Fibroblast of skin of abdomen (primary cell): ENCODE measurements around the gene ZFYVE1.
A peak's percentile ranks its signal among the peaks of the same experiment; 100 is the strongest.
"Not testable (repeated sequence)": the region's sequence is repeated elsewhere in the genome, so short reads cannot be mapped to it uniquely, and the experiment has no call there.

ENCODE experiments used
- DNase-seq: peaks from one replicate; pipeline ENCODE4 v3.0.0-alpha.2; 2013

The ZFYVE1 gene

GRCh38 chr14:73004641-73005040 is 22.3 kb downstream of the ZFYVE1 start:
- not testable (repeated sequence) for DNase-seq

GRCh38 chr14:73003681-73004080 is 23.2 kb downstream of the ZFYVE1 start:
- no peak for DNase-seq

GRCh38 chr14:73000073-73000472 is 26.8 kb downstream of the ZFYVE1 start:
- DNase-seq = no peak

DNA sequence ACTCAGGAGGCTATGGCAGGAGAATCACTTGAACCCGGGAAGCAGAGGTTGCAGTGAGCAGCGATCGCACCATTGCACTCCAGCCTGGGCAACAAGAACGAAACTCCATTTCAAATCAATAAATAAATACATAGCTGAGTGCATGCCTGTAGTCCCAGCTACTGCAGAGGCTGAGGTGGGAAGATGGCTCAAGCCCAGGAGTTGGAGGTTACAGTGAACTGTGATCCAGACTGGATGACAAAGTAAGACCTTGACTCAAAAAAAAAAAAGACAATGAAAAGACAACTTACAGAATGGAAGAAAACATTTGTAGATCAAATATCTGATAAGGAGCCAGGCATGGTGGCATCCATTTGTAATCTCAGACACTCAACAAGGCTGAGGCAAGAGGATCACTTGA is 27.6 kb downstream of the ZFYVE1 start:
- DNase-seq = no peak

DNA sequence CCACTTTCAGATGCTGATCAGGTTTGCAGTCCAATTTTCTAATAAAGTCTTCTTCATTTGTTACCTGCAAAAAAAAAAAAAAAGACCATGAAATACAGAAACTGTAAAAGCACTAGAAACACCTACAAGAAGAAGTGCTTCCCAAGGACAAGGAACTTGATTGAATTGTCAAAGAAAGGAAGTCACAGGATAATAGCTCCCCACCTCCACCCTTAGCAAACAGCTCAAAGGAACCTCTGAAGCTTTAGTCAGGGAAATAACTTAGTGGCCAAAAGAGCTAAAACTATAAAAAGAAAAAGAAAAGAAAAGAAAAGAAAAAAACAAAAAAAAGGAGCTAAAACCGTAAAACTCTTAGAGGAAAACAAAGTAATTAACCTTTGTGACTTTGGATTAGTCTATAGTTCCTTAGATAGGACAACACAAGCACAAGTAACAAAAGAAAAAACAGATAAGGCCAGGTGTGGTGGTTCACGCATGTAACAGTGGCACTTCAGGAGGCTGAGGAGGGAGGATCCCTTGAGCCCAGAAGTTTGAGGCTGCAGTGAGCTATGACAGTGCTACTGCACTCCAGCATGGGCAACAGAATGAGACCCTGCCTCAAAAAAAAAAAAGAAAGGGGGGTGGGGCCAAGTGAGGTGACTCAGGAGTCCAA is 28.5 kb downstream of the ZFYVE1 start:
- DNase-seq = no peak

DNA sequence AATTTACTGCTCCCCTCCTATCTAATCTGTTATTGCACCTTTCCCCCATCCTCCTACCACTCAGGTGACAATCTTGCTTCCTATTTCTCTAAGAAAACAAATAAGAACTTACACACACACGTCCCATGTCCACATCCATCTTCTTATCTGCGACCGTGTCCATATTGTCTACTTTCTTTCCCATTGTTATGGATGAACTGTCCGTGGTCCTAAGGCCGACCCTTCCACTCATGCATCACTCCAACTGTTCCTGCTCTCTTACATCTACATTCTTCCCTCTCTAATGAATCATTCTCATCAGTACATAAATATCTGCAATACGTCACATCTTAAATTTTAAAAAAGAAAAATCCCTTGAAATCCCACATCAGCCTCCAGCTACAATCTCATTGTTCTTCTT is 30.0 kb downstream of the ZFYVE1 start:
- no peak for DNase-seq

- DNase-seq = no peak
These were observed 36.7 kb downstream of the ZFYVE1 start for GRCh38 chr14:72990171-72990570.

GRCh38 chr14:72986857-72987256 is 40.0 kb downstream of the ZFYVE1 start:
- no peak for DNase-seq

DNA sequence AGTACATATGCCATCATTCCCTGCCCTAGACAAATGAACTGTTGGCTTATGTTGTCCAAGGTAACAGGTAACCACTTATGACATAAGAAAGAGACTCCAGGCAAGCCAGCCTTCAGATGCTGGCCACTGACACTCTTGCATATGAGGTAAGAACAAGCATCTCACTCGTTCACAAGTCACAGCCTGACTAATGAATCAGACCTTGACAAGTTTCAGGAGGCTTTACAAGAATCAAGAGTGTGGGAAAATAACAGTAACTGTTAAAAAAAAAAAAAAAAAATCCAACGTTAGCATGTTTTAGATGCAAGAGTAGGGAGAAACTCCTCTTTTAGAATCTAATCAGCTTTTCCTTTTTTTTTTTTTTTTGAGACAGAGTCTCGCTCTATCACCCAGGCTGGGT is 40.7 kb downstream of the ZFYVE1 start:
- no peak for DNase-seq

- peak; percentile 10 for DNase-seq
These were observed 44.7 kb downstream of the ZFYVE1 start for GRCh38 chr14:72982146-72982708.

DNA sequence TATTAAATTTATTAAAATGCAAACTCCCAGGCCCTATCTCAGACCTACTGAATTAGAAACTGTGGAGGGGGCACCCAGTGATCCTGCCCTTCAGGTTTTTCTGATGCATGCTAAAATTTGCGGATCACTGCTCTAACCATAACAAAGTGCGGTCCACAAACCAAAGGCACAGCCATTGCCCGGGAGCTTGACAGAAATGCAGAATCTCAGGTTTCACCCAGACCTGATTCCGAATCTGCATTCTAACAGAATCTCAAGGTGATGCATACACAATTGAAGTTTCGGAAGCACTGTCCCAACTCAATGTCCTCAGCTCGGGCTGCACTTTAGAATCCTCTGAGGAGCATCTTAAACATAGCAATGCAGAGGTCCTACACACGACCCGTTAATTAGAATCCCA is 46.0 kb downstream of the ZFYVE1 start:
- no peak for DNase-seq

DNA sequence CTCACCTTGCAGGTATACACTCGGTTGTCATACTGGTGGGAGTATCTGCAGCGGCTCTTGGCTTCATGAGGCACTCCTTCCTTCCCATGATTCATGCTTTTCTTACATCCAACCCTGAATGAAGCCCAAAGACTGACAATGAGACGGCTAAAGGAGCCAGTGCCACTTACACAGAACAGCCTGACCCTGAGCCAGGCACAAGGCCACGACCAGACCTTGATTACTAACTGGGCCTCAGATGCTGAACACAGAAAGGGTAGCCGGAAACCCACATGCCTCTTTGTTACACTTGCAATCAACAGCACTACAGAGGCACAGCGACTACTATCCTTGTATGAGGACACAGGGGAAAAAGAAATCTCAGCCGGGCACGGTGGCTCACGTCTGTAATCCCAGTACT is 48.0 kb downstream of the ZFYVE1 start:
- DNase-seq = no peak

GRCh38 chr14:72975770-72976169 is 51.1 kb downstream of the ZFYVE1 start:
- DNase-seq = no peak

DNA sequence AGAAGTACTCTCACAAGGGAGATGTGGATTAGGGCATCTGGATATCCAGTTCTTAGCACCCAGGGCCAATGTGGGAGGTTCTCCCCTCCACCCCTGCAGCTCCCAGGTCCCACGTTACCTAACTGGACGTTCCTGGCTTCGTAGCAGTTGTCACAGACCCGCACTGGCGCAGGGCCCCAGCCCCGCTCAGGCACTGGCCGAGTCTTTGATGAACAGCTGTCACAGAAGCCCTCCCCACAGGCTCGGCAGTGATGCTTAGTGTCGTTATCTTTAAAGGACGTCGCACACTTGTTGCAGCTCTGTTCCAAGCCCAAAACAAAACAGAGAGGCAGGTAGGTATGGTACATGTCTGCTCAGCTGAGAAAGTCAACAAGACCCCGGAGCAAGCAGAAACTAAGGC is 52.2 kb downstream of the ZFYVE1 start:
- DNase-seq = no peak

DNA sequence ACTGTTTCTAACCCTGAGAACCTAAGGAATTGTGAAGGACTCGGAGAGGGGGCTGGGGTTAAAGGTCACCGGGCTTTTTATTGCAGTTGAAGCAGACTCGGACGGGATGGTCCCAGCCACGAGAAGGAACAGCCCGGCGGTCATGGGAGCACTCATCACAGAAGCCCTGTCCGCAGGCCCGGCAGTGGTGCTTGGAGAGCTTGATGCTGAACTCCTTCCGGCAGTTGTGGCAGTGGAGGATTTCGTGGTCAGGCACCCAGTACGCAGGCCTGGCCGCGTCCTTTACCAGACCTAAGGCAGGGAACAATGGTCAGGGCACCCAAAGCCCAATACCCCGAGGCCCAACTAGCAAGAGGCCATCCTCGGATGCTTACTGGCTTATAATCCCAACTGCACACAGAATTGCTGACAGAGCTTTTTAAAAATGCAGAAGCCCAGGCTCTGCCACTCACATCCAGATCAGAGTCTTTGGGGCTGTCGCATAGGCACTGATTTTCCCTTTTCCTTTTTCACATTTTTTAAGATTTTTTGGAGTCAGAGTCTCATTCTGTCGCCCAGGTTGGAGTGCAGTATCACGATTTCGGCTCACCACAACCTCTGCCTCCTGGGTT is 56.0 kb downstream of the ZFYVE1 start:
- no peak for DNase-seq

GRCh38 chr14:72970058-72970630 is 56.8 kb downstream of the ZFYVE1 start:
- no peak for DNase-seq

DNA sequence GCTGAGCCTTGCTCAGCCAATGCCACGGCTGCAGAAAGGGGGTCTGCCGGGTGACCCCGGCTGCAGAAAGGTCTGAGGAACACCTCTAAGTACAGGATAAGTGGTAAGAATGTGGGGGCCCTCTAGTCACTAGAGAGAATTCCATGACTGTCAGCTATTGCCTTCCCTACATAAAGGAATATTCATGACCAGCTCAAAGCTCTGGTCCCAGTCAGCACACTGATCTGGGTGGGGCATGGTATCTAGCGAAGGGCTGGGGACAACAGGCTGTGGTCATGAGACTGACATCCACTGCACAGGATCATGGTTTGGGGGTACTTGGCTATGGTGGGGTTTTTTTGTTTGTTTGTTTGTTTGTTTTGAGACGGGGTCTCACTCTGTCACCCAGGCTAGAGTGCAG is 58.6 kb downstream of the ZFYVE1 start:
- no peak for DNase-seq

DNA sequence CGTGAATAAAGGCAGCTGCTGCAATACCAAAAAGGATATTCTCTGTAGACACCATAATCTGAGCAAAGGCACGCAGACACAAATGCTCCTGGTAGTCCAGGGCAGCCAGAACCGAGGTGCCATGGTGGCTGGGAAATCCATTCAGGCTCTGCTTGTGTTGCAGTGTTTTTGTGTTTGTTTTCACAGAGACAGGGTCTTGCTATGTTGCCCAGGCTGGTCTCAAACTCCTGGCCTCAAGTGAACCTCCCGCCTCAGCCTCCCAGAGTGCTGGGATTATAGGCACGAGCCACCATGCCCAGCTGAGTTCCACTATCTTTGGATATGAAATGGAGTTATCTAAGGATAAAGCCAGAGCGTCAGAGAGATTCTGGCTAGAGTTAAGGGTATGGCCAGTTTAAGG is 60.9 kb downstream of the ZFYVE1 start:
- DNase-seq = no peak

- DNase-seq = peak; percentile 26
These were observed 61.7 kb downstream of the ZFYVE1 start for GRCh38 chr14:72965249-72965648.

DNA sequence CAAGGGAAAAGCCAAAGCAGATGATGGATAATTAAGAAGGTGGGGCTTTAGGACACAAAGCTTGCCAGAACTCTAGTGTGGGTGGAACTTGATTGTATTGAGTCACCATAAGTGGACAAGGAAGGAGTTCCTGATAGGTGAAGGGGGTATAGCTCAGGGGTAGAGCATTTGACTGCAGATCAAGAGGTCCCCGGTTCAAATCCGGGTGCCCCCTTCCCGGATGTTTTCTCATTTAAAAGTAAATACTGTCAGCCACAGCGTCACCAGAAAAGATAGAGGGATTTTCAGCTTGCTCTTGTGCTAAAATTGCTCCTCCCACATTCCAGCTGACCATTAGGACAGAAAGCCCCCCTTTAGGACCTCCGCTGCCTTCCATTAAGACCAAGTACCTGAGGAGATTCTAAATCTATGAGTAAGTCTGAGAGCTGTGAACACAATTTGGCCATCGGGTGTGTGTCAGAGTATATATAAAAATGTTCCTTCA is 64.0 kb downstream of the ZFYVE1 start:
- DNase-seq = peak; percentile 85

DNA sequence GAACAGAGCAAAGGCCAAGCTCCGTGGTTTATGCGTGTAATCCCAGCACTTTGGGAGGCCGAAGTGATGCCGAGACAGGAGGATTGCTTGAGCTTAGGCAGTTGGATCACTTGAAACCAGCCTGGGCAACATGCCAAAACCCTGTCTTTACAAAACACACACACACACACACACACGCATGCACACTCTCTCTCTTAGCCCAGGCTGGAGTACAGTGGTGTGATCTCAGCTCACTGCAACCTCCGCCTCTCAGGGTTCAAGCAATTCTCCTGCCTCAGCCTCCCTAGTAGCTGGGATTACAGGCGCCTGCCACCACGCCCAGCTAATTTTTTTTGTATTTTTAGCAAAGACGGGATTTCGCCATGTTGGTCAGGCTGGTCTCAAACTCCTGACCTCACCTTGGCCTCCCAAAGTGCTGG is 64.6 kb downstream of the ZFYVE1 start:
- peak; percentile 58 for DNase-seq

DNA sequence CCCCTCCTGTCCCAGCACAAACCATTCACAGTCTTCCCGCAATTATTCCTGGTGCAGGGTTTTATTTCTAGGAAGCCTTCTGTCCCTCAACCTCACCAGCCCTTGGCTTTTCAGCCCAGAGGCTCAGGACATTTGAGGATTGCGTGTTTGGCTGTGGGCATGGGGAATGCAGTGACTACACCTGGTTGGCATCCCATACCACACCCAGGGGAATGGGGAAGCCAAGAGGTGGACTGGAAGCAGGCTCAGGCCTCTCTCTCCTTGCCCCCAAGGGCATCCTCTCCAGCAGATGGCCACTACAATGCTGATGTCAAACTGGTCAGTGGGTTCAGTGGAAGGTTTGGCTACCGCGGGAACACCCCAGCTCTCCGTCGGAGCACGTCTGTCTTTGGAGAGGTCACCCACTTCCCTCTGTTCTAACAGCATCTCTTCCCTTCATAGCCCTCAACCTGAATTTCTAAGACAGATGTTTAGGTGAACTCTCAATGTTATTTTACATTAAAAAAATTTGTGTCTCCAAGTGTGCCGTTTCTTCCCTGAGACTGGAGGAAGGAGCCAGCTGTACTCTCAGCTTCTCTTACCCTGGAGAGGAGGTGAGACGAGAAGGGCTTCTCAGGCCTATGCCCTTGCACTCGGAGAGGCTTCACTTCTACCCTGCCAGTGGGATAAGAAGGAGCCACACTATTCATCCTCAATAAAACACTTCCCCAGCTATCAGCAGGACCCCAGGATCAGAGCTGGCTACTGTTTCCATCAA is 65.1 kb downstream of the ZFYVE1 start:
- DNase-seq = no peak

DNA sequence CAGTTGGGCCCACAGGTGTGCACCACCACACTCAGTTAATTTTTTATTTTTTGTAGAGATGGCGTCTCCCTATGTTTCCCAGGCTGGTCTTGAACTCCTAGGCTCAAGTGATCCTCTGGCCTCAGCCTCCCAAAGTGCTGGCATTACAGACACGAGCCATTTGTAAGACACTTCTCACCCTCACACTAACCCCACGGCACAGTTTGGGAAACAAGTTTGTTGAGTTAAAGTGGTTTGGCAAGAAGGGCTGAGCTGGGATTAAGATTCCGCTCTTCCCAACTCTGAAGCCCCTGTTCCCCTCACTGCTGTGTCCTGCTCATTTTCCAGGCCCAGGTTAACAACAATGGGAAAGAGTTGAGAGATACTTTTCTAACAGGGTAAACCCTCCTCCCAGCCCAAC is 65.9 kb downstream of the ZFYVE1 start:
- not testable (repeated sequence) for DNase-seq
